Testis (tissue), 2 donors: ENCODE data around the gene GFRA1.

Source experiments
- CTCF ChIP-seq, 3 experiments: fragments of 450-650 bp in 2 of 3; fragments of 200-600 bp in 1 of 3; sonication (generic) in 1 of 3; IDR thresholded peaks; one replicate each; pipeline ENCODE4 v1.5.1; 2016 to 2019; ENCODE audit warnings: antibody characterized with exemption in 3 of 3, mild to moderate bottlenecking in 2 of 3, moderate library complexity in 1 of 3
- POLR2A ChIP-seq: fragments of 450-650 bp; IDR thresholded peaks from one replicate; pipeline ENCODE4 v1.6.1; 2017; ENCODE audit warnings: antibody characterized with exemption, mild to moderate bottlenecking, moderate library complexity

- TF ChIP-seq CTCF (IDR thresholded peaks at IDR 0.05) (no peak), POLR2A (no peak)
Measured at GRCh38 chr10:116083226-116083762, 189.7 kb downstream of the GFRA1 start.
